Activated CD8-positive, alpha-beta memory T cell treated with anti-CD3 and anti-CD28 coated beads for 24 hours (primary cell): ENCODE data around the gene XPO6.

ENCODE experiments used
- DNase-seq: peaks from one replicate; pipeline ENCODE4 v3.0.0-alpha.2; 2020

XPO6 gene

DNA sequence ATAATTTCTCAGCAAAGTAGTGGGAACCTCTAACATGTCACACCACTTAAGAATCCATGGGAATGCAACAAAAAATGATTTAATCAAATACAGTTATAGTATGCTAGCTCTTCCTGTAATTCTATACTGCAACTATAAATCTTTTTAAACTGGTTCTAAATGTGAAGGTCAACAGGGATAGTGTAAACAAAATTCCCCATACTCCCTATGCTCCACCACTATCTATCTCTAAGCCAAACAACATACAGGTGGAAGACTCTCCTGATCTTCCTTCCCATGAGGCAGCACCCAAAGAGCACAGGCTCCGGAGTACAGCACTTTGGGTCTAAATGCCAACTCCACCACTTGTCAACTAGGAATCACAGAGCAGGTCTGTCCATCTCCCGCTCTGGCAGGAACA, 4.4 kb downstream of the XPO6 start:
- DNase-seq, result no peak

- DNase-seq, result no peak
Observed at GRCh38 chr16:28205974-28206373, 5.8 kb downstream of the XPO6 start.

DNA sequence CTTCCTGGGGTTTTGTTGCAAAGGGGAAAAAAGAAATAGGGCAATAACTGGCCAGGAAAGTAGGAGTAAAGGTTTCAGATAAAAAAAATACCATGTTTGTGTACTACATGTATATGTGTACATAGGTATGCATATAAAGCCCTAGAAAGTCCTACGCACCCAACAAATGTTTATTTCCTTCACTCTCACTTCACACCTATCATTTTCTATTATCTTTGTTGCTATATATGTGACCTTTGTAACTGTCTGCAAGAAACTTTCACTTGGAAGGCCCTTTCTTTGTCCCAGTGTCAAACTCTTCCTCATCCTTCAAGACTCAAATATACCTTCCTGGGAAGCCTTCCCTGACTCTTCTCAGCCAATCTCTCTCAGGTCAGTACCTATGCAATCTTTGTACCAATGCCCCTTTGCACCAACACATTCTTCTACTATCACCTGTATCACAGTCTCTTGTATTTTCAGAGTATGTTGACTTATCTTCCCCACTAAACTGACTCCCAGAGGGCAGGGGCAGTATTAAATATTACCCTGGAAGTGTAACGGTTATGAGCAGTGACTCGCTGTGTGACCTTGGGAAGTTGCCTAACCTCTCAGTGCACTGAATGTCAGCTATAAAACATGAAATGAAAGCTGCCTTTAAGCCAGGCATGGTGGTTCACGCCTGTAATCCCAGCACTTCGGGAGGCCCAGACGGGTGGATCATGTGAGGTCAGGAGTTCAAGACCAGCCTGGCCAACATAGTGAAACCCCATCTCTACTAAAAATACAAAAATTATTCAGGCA, 6.5 kb downstream of the XPO6 start:
- no peak for DNase-seq

DNA sequence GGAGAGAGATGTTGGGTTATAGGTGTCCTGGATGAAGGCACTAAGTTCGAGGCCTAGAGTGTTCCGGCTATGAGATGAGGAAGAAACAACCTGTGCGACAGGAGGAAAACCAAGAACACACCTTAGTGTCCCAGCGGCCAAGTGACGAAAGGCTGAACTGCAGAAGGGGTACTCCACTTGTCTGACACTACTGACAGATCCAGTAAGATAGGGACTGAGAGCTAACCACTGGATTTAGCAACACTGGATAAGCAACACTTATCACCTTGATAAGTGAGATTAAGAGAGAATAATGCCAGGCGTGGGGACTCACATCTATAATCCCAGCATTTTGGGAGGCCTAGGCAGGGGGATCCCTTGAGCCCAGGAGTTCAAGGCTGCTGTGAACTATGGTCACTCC, 7.1 kb downstream of the XPO6 start:
- no peak for DNase-seq

- DNase-seq, result no peak
Observed at GRCh38 chr16:28204204-28204603, 7.6 kb downstream of the XPO6 start.

GRCh38 chr16:28202147-28202746, 9.5 kb downstream of the XPO6 start:
- DNase-seq, result no peak

GRCh38 chr16:28200661-28201060, 11.1 kb downstream of the XPO6 start:
- DNase-seq, result no peak

DNA sequence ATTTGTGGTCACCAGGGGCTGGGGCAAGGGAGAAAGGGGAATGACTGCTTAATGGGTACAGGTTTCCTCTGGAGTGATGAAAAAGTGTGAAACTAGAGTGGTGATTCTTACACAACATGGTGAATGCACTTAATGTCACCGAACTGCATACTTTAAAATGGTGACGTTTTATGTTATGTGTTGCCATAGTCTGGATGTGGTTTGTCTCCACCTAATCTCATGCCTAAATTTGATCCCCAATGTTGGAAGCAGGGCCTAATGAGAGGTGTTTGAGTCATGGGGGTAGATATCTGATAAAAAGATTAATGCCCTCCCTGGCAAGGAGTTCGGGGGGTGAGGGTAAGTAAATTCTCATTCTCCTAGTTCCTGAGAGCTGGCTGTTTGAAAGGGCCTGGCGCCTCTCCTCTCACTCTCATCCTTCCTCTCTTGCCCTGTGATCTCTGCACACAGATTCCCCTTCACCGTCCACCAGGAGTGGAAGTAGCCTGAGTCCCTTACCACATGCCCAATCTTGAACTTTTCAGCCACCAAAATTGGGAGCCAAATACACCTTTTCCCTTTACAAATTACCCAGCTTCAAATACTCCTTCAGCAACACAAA, 15.3 kb downstream of the XPO6 start:
- no peak for DNase-seq

DNA sequence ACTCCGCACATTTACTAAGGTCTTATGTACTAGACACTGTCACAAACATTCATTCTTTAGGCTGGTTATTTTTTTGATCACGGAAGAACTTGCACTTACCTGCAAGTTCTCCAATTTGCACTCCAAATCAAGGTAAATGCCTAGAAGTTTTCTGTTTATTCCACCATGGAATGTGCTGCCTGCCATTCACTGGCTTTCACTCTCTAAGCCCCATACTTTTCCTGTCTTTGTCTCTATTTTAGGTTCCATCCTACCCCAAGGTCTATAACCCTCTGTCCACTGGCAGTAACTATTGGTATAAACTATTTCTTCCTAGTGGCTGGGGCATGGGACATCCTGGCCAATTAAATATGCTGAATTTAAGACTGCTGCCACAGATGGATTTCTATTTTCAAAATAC, 15.9 kb downstream of the XPO6 start:
- DNase-seq, result no peak

- peak; percentile 67 for DNase-seq
Observed at GRCh38 chr16:28193530-28194423, 18.0 kb downstream of the XPO6 start.

GRCh38 chr16:28192806-28193529, 18.8 kb downstream of the XPO6 start:
- peak; percentile 82 for DNase-seq

DNA sequence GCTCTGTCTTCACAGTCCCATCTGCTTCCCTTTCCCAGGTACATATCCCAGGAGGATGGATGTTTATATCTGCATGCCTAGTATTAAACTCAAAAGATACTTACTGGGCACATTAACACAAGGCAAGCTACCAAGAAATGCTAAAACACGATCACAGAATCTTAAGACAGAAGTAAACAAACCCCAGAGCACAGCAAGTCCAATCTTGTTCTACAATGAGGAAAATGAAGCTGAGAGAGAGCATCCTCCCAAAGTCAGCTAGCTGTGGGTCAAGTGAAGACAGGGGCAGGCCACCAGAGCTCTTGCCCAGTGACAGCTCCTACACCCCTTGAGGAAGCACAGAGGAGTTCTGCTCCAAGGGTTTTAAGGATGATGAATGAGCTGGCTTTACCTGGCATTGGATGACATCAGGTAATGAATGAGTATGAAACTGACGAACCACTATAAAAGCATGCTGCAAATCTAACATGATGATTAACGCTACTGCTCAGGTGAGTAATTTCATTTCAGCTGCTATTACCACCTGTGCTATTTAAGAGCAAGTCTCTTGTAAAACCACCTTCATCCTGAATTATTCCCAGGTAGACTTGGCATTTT, 20.3 kb downstream of the XPO6 start:
- DNase-seq, result no peak

- DNase-seq, result no peak
Observed at GRCh38 chr16:28189245-28189644, 22.5 kb downstream of the XPO6 start.

DNA sequence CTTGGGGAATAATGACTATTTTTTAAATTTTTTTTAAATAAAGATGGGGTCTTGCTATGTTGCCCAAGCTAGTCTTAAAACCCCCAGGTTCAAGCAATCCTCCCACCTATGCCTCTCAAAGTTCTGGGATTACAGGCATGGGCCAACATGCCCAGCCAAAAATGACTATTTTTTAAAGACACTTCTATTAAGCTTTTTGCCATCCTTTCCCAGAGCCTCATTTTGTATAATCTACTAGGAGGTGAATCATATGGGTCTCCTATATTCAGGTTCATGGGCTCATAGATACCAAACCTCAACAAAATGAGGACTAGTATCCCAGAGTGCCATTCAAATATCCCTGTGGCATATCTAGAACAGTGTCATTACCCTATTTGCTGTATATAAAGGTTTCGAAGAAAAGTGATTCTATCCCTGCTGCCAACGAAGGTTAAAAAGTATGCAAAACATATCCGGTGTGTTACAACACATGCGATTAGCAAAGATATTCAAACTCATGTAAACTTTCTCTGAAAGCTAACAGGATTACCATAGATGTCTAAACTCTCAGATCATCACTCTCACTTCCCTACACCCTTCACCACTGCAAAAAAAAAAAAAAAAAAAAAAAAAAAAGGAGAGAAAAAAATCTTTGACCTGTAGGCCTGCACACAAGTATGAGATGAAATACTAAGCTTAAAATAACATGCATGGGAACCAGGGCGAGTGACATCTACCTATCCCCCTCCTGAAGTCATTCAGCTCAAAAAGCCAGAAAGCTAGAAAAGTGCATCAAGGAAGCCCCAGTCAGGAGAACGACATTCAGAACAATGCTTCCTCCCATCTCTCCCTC, 23.5 kb downstream of the XPO6 start:
- DNase-seq, result no peak

GRCh38 chr16:28187595-28188004, 24.2 kb downstream of the XPO6 start:
- DNase-seq, result no peak

DNA sequence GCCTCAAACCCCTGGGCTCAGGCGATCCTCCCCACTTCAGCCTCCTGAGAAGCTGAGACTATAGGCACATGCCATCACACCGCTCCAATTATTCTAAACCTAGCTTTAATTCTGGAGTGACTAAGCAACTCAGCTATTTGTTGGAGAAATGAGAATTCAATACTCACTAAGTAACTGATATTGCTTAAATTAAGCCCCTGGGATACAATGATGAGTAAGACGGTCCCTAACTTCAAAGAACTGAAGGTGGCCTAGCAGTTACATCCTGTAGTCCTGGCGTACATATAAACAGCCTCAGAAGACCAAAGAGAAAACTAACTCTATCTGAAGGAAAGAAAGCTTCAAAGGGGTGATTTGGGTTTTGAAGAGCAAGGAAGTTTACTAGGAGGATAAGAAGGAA, 25.0 kb downstream of the XPO6 start:
- DNase-seq, result no peak

GRCh38 chr16:28185696-28186095, 26.1 kb downstream of the XPO6 start:
- no peak for DNase-seq

DNA sequence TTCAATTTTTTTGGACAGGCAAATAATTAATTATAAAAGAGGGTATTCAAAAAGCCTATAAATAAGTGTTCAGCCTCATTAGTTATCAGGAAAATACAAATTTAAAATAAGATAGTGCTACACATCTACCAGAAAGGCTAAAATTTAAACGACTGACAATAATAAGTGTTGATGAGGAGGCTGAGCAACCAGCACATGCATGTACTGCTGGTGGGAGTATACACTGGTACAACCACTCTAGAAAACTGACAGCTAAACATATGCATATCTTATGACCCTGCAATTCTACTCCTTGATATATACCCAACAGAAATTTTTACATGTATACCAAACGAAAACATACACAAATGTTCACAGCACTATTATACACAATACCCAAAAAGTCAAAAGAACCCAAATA, 27.1 kb downstream of the XPO6 start:
- no peak for DNase-seq

DNA sequence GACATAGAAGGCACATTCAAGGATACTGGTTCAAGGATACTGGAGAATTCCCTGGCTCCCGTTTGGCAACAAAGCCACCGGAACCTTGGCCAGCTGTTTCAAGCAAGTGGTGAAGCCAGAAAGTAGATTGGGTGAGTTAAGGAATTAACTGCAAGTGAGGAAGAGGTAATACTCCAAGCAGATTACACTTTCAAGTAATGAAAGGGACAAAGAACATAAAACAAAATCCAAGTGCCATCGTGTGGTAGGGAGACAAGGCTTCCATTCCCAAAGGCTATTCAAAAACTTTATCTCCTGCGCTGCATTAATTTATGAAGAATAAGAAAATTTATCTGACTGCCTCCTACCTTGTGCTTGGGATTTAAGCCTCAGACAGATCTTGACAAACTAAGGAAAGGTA, 27.8 kb downstream of the XPO6 start:
- DNase-seq, result no peak

DNA sequence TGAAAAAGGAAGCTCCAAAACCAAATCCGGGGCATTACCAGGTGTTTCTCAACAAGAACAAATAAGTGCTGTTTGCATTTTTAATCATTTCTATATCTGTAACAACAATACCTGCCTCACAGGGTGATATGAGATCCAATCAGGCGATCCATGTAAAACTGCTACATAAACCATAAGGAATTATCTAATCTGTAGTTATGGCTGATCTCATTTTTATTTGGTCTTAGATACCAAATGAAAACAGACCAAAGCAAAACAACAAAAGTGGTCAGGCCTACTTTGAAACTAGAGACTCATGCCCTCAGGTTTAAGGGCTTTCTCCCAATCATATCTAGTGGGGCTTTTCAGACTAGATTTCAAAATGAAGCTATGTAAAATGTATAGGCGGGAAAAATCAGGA, 28.3 kb downstream of the XPO6 start:
- no peak for DNase-seq

DNA sequence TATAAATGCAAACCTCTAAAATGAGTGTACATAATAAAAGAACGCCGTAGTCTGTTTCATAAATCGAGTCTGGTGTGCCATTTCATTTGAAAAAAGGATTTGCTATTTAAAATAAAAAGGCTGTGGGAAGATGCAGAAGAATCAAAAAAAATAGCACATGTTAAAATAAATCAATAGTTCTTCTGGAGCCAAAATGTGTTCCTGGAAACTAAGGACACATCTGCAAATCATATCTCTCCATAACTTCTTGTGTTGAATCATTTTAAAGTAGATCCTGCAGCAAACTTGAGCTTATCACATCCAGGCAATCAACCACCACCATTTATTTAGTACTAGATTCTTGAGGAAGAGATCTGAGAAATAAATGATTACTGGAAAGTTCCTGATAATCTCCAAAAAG, 29.0 kb downstream of the XPO6 start:
- DNase-seq, result no peak
